Fibroblast of skin of right biceps (primary cell): ENCODE results near the gene SEC23B.

Experiments
- DNase-seq: peaks from one replicate; pipeline ENCODE4 v3.0.0-alpha.2; 2013

The SEC23B gene

GRCh38 chr20:18527339-18527738, 19.6 kb downstream of the SEC23B start:
- DNase-seq = no peak

DNA sequence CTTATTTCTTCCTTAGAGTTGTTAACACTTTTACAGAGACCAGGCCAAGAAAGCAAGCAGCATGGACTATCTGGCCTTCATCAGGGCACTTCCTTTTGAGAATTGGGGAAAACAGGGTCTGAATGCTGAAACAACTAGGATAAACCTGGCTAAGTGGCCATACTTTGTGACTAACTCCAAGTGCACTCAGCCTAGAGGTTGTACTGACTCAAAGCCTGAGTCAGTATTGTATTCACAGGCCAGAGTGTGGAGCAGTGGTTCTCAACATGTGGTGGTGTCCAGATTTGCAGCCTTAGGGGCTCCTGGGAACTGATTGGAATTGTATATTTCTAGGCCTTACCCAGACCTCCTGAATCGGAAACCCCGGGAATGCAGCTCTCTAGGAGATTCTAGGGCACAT, 20.1 kb downstream of the SEC23B start:
- peak; percentile 39 for DNase-seq

DNA sequence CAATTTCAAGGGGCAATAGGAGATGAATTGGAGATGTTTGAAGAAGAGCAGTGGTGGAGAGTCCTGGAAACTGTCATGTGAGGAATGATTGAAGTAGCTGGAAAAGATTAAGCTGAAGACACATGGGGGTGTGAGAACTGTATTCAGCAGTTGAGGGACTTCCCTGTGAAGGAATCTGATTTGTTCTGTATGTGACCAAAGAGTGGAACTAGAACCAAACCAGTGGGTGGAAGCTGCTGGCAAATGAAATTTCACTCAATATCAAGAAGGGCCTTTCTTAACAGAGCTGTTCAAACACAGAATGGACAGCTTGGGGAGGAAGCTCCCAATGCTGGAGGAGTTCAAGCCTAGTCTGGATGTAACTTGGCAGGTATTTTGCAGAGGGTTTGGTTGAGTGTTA, 21.3 kb downstream of the SEC23B start:
- no peak for DNase-seq

DNA sequence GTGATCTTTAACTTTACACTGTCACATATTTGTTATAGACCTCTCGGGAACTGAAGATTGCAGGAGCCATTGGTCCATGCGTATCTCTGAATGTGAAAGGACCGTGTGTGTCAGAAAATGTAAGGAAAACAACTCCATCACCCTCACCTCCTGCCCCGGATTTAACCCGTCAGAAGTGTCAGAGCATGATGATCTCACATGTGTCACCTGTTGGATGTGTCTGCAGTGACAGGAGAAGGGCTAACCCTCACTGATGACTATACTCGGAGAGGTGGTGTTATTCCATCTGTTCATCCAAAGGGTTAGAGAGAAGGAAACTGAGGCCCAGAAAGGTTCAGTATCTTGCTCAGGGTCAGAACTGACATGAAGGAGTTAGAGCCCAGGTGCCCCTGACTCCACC, 24.9 kb downstream of the SEC23B start:
- DNase-seq = no peak

DNA sequence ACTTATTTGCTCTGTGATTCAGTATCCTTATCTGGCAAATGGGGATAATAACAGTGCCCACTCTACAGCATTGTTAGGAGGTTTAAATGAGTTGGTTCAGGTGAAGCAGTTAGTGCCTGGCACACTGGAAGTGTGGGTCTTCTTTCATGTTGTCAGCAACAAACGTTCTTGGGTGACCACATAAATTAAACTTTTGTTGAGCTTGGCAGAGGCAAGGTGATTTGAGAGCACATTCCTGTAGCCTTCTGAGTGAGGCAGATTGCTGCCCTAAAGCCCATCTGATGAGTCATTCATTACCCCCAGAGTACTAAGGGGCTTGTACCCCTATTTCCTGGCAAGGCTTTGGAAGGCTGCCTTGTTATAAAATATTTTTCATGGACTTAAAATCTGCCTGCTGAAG, 25.8 kb downstream of the SEC23B start:
- DNase-seq = no peak

DNA sequence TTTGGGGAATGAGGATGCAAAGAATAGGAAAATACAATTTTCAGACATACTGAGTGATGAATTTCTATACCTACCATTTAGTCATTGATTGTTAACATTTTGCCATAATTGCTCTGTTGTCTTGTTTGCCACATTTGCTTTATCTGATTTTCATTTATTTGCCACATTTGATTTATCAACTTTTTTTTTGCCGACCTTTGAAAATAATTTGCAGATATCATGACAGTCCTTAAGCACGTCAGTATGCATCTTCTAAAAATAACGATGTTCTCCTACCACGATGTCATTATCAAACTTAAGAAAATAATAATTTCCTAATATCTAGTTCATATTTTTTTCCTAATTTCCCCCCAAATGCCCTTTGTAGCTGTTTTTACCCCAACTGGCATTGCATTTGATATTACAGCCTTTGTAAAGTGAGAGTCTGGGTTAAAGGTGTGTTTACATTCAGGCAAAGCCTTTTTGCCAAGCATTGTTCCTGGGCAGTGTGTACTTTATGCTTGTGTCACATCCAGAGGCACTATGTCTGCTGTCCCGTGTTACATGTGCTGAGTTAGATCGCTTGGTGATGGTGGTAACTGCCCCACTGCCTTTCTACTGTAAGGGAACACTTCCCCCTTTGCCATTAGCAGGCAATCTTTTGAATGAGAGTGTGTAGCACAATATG, 26.4 kb downstream of the SEC23B start:
- no peak for DNase-seq

- DNase-seq = peak; percentile 6
Measured at GRCh38 chr20:18537651-18538050, 29.9 kb downstream of the SEC23B start.

DNA sequence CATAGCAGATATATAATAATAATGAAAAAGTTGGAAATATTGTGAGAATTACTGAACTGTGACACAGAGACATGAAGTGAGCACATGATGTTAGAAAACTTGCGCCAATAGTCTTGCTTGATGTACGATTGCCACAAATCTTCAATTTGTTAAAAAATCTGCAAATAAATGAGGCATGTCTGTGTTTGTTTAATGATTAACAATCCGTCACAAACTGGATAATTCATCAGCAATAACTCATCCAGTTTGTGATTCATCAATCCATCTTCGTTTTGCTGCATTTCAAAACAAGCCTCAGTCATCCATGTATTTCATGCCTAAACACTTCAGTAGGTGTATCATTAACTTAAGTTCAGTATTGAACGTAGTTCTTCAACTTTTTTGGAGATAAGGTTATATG, 34.0 kb downstream of the SEC23B start:
- DNase-seq = no peak

DNA sequence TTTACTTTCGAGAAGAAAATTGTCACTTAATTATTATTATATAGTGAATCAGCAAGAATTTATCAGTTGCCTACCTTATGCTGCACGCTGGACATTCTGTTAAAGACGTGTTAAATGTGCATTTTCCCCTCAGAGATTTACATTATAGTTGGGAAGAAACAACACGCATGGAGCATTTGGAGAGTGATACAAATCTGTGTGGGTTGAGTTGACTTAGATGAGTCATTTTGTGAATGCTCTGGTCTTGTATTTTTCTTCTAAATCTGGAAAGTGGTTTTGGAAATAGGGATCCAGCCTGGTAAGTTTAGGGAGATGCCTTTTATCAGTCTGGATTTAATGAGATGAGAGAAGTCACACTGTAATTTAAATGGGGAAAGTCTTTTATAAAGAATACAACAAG, 35.5 kb downstream of the SEC23B start:
- no peak for DNase-seq

DNA sequence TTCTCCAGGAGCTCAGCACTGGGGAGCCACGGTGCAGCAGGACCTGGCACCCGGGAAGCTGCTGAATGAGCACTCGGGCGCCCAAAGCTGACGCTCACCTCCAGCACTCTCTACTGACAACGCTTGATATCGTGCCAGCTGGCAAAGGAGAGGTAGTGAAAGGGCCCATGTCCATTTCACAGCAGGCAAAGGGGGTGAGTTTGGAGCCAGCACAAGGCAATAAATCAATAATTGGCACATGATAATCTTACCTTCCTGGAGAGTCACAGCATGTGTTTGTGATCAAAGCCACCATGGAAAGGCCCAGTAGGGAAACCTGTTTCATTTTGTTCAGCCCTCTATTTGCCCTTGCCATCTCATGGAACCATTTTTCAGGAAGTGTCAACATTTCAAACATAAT, 36.2 kb downstream of the SEC23B start:
- no peak for DNase-seq

GRCh38 chr20:18545566-18545965, 37.8 kb downstream of the SEC23B start:
- DNase-seq = no peak

GRCh38 chr20:18548465-18548864, 40.7 kb downstream of the SEC23B start:
- DNase-seq = no peak

- DNase-seq = no peak
Measured at GRCh38 chr20:18553746-18554145, 46.0 kb downstream of the SEC23B start.

- peak; percentile 88 for DNase-seq
Measured at GRCh38 chr20:18566892-18567738, 59.4 kb downstream of the SEC23B start, which contains the start of gene SMIM26. SMIM26 (plus strand) TSS chr20:18567432; CDS start chr20:18567479, 47 bp downstream.

- peak; percentile 1 for DNase-seq
Measured at GRCh38 chr20:18567739-18568091, 60.0 kb downstream of the SEC23B start.

- DNase-seq = no peak
Measured at GRCh38 chr20:18571009-18571408, 63.3 kb downstream of the SEC23B start.

DNA sequence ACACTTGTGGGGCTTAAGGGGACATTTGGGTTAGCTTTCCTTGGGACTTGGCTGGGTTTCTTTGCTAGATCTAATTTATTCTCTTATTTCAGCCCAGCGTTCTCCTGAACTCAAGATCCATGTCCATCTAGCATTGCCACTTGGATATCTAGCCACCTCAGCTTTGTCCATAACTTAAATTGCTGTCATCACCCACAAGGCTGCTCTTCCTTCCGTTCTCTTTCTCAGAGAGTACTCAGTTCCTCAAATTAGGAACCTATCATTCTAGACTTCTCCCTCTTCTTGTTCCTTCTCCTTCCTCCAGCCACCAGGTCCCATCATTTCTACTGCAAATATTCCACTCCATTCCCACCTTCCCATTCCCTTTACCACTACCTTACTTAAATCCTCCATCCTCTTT, 63.8 kb downstream of the SEC23B start:
- DNase-seq = no peak

DNA sequence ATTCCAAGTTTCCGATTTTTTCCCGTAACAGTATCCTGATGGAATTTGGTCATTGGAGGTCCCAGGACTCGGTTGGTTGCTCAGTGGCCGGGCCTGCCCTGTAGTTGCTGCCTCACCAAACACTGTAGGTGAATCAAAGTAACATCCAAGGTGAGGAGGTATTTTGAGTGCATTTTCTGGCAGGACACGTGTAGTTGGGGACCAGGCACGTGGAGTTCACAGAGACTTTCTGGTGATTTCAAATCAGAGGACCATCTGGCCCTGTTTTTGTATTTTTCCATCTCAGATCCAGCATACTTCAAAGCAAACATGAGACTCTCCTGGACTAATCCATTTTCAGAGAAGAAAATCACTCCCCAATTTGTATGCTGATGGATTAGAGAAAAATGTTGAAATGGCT, 70.2 kb downstream of the SEC23B start:
- no peak for DNase-seq

GRCh38 chr20:18578581-18578980, 70.8 kb downstream of the SEC23B start:
- DNase-seq = no peak

GRCh38 chr20:18580012-18580411, 72.3 kb downstream of the SEC23B start:
- no peak for DNase-seq

GRCh38 chr20:18585134-18585533, 77.4 kb downstream of the SEC23B start:
- DNase-seq = peak; percentile 82

DNA sequence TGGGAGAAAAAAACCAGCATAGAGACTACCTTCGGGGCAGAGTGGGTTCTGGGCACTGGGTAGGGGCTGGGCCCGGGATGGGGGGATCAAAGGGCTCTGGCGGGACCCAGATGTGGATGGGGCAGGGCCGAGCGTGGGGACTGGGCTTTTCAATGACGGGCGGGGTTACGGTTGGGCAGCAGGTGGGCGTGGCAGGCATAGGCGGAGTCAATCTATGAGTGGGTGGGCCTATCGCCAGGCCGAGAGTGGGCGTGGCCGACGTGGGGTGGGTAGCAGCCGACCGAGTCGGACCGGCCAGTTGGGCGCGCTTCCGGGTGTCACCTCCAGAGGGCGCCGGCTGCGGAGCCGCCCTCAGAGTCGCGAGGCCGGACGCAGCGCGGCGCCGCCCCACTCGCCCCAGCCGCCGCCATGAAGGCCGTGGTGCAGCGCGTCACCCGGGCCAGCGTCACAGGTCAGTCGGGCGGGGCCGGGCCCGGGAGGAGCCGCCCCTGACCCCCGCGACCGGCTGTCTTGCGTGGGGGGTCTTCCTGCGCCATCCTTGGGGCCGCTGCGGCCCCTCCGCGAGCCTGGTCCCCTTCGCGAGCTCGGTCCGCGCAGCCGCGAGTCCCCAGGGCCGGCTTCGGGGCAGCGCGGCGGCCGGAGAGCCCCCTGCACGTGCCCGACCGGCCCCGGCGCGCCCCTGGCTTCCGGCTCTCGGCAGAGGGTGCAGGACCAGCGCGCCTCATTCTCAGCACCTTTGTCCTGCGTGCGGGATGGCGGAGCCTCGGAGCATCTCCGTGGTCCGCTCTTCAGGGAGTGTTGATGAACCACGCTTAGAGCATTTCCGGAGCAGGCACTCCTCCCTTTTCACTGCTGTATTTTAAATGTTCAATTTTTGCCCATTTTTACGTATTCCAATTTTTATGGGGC, 80.2 kb downstream of the SEC23B start, which contains the start of gene DTD1:
DTD1 (plus strand) TSS at position 390 of the 909 bp plus-strand sequence; CDS start at position 409, 19 bp downstream.
- DNase-seq = peak; percentile 86

GRCh38 chr20:18588574-18588933, 80.8 kb downstream of the SEC23B start:
- DNase-seq = no peak
